Neuron (in vitro differentiated cells): Measurements from ENCODE around the gene ENKUR.

ENCODE experiments used
- H2AFZ ChIP-seq: one replicate; pipeline ENCODE4 v1.6.1; 2013; ENCODE audit warnings: low read depth, mild to moderate bottlenecking, inconsistent platforms, low read length, moderate library complexity
- H3K27me3 ChIP-seq: one replicate; pipeline ENCODE4 v1.6.1; 2013; ENCODE audit warnings: low read length; ENCODE audit not compliant: insufficient read depth
- H3K36me3 ChIP-seq: one replicate; pipeline ENCODE4 v1.6.1; 2013; ENCODE audit warnings: low read length; ENCODE audit not compliant: insufficient read depth
- H3K4me1 ChIP-seq: one replicate; pipeline ENCODE4 v1.6.1; 2013; ENCODE audit warnings: low read length; ENCODE audit not compliant: insufficient read depth
- H3K4me3 ChIP-seq: 2 replicates; pipeline ENCODE4 v1.5.1; 2013; ENCODE audit warnings: mild to moderate bottlenecking, low read length, moderate library complexity
- H3K9me3 ChIP-seq: one replicate; pipeline ENCODE4 v1.6.1; 2013; ENCODE audit warnings: low read length

The ENKUR gene

GRCh38 chr10:24947304-24948097 is 68.5 kb downstream of the ENKUR start:
- H3K36me3 ChIP-seq, result no peaks in the 10 kb centered on the region
- H3K4me1 ChIP-seq, result peaks cover 30% of the 10 kb centered on the region
- H3K27me3 ChIP-seq, result no peaks in the 10 kb centered on the region
- no peaks in the 10 kb centered on the region for H3K9me3 ChIP-seq
- no peak overlapping the region for H3K4me3 ChIP-seq
- no peak overlapping the region for H2AFZ ChIP-seq

GRCh38 chr10:24944512-24945255 is 71.3 kb downstream of the ENKUR start:
- H3K27me3 ChIP-seq, result no peaks in the 10 kb centered on the region
- H2AFZ ChIP-seq, result no peak overlapping the region
- no peaks in the 10 kb centered on the region for H3K36me3 ChIP-seq
- H3K4me1 ChIP-seq, result peaks cover 9% of the 10 kb centered on the region
- no peak overlapping the region for H3K4me3 ChIP-seq
- no peaks in the 10 kb centered on the region for H3K9me3 ChIP-seq

GRCh38 chr10:24938525-24938924 is 77.4 kb downstream of the ENKUR start:
- Histone ChIP-seq H3K36me3 (peaks cover 21% of the 10 kb centered on the region), H3K27me3 (no peaks in the 10 kb centered on the region), H2AFZ (no peak overlapping the region), H3K4me1 (peaks cover 5% of the 10 kb centered on the region), H3K9me3 (no peaks in the 10 kb centered on the region), H3K4me3 (no peak overlapping the region)

DNA sequence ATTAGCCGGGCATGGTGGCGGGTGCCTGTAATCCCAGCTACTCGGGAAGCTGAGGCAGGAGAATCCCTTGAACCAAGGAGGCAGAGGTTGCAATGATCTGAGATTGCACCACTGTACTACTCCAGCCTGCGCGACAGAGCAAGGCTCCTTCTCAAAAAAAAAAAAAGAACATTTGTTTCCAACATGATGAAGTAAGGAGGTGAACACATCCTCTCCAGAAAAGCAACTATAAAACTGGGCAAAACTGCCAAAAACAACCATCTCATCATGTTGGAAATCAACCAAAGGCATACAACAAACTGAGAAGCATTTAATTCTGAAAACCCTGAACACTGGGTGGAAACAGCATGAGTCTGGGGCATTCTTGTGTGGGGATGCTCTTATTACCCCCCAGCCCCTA is 77.9 kb downstream of the ENKUR start:
- Histone ChIP-seq H3K27me3 (no peaks in the 10 kb centered on the region), H3K36me3 (peaks cover 21% of the 10 kb centered on the region), H2AFZ (no peak overlapping the region), H3K4me1 (peaks cover under 1% of the 10 kb centered on the region), H3K9me3 (no peaks in the 10 kb centered on the region), H3K4me3 (no peak overlapping the region)

DNA sequence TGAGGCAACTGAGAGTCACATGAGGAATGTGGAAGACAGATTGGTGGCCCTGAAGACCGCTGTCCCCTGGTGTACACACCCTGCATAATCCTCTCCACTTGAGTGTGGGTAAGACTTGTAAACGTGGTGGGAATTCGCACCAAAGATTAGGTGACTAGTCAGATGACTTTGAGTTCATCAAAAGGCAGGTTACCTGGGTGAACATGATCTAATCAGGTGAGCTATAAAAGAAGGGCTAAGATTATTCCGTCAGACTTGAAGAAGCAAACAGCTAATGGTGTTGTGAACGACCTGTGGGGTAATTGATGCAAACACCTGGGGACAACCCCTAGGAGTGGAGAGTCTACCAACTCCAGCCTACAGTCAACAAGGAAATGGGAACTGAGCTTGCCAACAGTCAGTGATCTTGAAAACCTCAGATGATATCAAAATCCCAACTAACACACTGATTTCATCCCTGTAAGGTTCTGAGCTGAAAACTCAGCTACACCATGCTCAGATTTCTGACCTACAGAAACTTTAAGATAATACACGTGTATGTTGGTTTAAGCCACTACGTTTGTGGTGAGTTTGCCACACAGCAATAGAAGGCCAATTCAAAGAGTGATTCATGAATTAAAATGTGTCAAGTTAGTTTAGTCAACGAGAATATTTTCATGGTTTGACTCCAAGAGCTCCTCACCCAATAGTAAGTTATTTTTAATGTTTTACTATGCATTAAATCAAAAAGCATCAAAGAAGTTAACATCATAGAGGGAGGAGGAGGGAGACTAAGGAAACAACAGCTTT is 80.3 kb downstream of the ENKUR start:
- Histone ChIP-seq H3K4me1 (no peaks in the 10 kb centered on the region), H3K36me3 (peaks cover 21% of the 10 kb centered on the region), H3K9me3 (no peaks in the 10 kb centered on the region), H3K4me3 (no peak overlapping the region), H3K27me3 (no peaks in the 10 kb centered on the region), H2AFZ (no peak overlapping the region)
